ENCODE results near the gene RFX4. TPM values are rescaled to one million over a fixed set of nuclear protein-coding genes. Genes with fewer than 3 reads are reported as not detected.
"Not testable (repeated sequence)": the region's sequence is repeated elsewhere in the genome, so short reads cannot be mapped to it uniquely, and the experiment has no call there.

Gene RFX4
- total RNA-seq, 4 donors from 2014 or later, result not detected

GRCh38 chr12:106682594-106683234, 99.9 kb downstream of the RFX4 start:
- no peak overlapping the region for H3K27ac ChIP-seq
- no peaks in the 10 kb centered on the region for H3K36me3 ChIP-seq
- H3K9me3 ChIP-seq, result no peaks in the 10 kb centered on the region
- TF ChIP-seq POLR2A (IDR thresholded peaks at IDR 0.05) (no peak), POLR2AphosphoS5 (IDR thresholded peaks at IDR 0.05) (no peak)
- no peak overlapping the region for H3K4me3 ChIP-seq
- DNase-seq (ENCODE audit: low spot score in 2 of 2), result no peak
- H3K4me1 ChIP-seq, result no peaks in the 10 kb centered on the region
- WGBS, result 76% methylated on average over 4 of the region's 4 CpGs
- no peaks in the 10 kb centered on the region for H3K27me3 ChIP-seq

- Histone ChIP-seq H3K27me3 (no peaks in the 10 kb centered on the region), H3K9me3 (no peaks in the 10 kb centered on the region), H3K4me3 (no peak overlapping the region), H3K36me3 (no peaks in the 10 kb centered on the region), H3K4me1 (no peaks in the 10 kb centered on the region), H3K27ac (no peak overlapping the region)
- TF ChIP-seq POLR2A (IDR thresholded peaks at IDR 0.05) (no peak), POLR2AphosphoS5 (IDR thresholded peaks at IDR 0.05) (no peak), EP300 (IDR thresholded peaks at IDR 0.05) (no peak), CTCF (IDR thresholded peaks at IDR 0.05) (no peak)
- DNase-seq (ENCODE audit: low spot score in 2 of 2), result no peak
- WGBS, result 91% methylated on average over 7 of the region's 7 CpGs
Measured at GRCh38 chr12:106684497-106684896, 101.7 kb downstream of the RFX4 start.

- Histone ChIP-seq H3K4me3 (no peak overlapping the region), H3K27ac (no peak overlapping the region), H3K27me3 (no peaks in the 10 kb centered on the region), H3K9me3 (no peaks in the 10 kb centered on the region), H3K4me1 (no peaks in the 10 kb centered on the region), H3K36me3 (no peaks in the 10 kb centered on the region)
- no peak for TF ChIP-seq EP300 (IDR thresholded peaks at IDR 0.05)
- no peak for TF ChIP-seq POLR2AphosphoS5 (IDR thresholded peaks at IDR 0.05)
- TF ChIP-seq CTCF (IDR thresholded peaks at IDR 0.05), result no peak
- TF ChIP-seq POLR2A (IDR thresholded peaks at IDR 0.05), result no peak
- no peak for DNase-seq (ENCODE audit: low spot score in 2 of 2)
Measured at GRCh38 chr12:106685381-106685780, 102.6 kb downstream of the RFX4 start.

- Histone ChIP-seq H3K27me3 (no peaks in the 10 kb centered on the region), H3K27ac (no peak overlapping the region)
- TF ChIP-seq POLR2AphosphoS5 (IDR thresholded peaks at IDR 0.05) (no peak), EP300 (IDR thresholded peaks at IDR 0.05) (no peak), POLR2A (IDR thresholded peaks at IDR 0.05) (no peak), CTCF (IDR thresholded peaks at IDR 0.05) (no peak)
Measured at GRCh38 chr12:106687672-106688071, 104.9 kb downstream of the RFX4 start.

GRCh38 chr12:106690569-106691305, 107.9 kb downstream of the RFX4 start:
- DNase-seq (ENCODE audit: low spot score in 2 of 2), result no peak
- no peak overlapping the region for H3K27ac ChIP-seq
- no peaks in the 10 kb centered on the region for H3K9me3 ChIP-seq
- H3K4me3 ChIP-seq, result no peak overlapping the region
- TF ChIP-seq POLR2AphosphoS5 (IDR thresholded peaks at IDR 0.05) (no peak), CTCF (IDR thresholded peaks at IDR 0.05) (no peak), POLR2A (IDR thresholded peaks at IDR 0.05) (no peak), EP300 (IDR thresholded peaks at IDR 0.05) (no peak)
- no peaks in the 10 kb centered on the region for H3K36me3 ChIP-seq
- H3K27me3 ChIP-seq, result no peaks in the 10 kb centered on the region
- no peaks in the 10 kb centered on the region for H3K4me1 ChIP-seq
- 85% methylated on average over 3 of the region's 3 CpGs for WGBS

More at GRCh38 chr12:106687672-106688071, 104.9 kb downstream of the RFX4 start:
- Histone ChIP-seq H3K4me3 (no peak overlapping the region), H3K9me3 (no peaks in the 10 kb centered on the region), H3K4me1 (no peaks in the 10 kb centered on the region), H3K36me3 (no peaks in the 10 kb centered on the region)
- no peak for DNase-seq (ENCODE audit: low spot score in 2 of 2)

- not testable (repeated sequence) for H3K27ac ChIP-seq
- WGBS, result 88% methylated on average over 6 of the region's 6 CpGs
Measured at GRCh38 chr12:106692033-106692432, 109.2 kb downstream of the RFX4 start.

More at GRCh38 chr12:106692033-106692432, 109.2 kb downstream of the RFX4 start:
- not testable (repeated sequence) for H3K36me3 ChIP-seq; H3K27me3 ChIP-seq; DNase-seq (ENCODE audit: low spot score in 2 of 2); H3K9me3 ChIP-seq; H3K4me3 ChIP-seq; H3K4me1 ChIP-seq
